Measurements from ENCODE around the gene GNAQ. TPM values are rescaled to one million over a fixed set of nuclear protein-coding genes. Genes with fewer than 3 reads are reported as not detected.

GNAQ gene
- total RNA-seq (10 to 100 TPM; 50.7 to 57.2 TPM), polyA plus RNA-seq (10 to 100 TPM in 1 of 2 donors, 1 to 10 TPM in 1; 6.9 to 18.4 TPM)

- peaks cover 69% of the 10 kb centered on the region for H3K4me1 ChIP-seq (ENCODE audit: insufficient read depth, low read length)
- ChIA-PET POLR2A (ENCODE audit: partially characterized antibody) (interaction anchor here (0.6 to 2.7 kb wide), 19 partner anchors 10 to 1637 kb away, joined by 3 to 15 read pairs (median 3); partner anchors contain the start of gene RFK), CTCF (ENCODE audit: partially characterized antibody) (interaction anchor here (0.9 to 5.9 kb wide), 5 partner anchors 56 to 575 kb away, joined by 3 to 129 read pairs (median 3); no protein-coding TSS in a partner anchor)
- H3K27ac ChIP-seq (ENCODE audit: low read depth, low read length) = peak within 1 kb of the TSS; percentile 69
- H3K4me1 Mint-ChIP-seq = peaks cover 45 to 74% (median 58%) of the 10 kb centered on the region in 4 donors
- no peaks in the 10 kb centered on the region for H3K36me3 ChIP-seq (ENCODE audit: insufficient read depth, low read length)
- no peaks in the 10 kb centered on the region for H3K9me3 ChIP-seq (ENCODE audit: control insufficient read depth in 1 of 2, low read length in 2 of 2)
- peak within 1 kb of the TSS; percentile 43 to 86 for H3K4me3 ChIP-seq (ENCODE audit: low read length in 2 of 2)
- no peaks in the 10 kb centered on the region for H3K27me3 ChIP-seq (ENCODE audit: insufficient read depth, low read length)
- H3K4me3 Mint-ChIP-seq = peak within 1 kb of the TSS; percentile 93 to 98 (median 94)
- intact Hi-C loops (cut with micrococcal nuclease) = loop anchor here (5.0 to 10.0 kb wide), 2 partner anchors 124 to 367 kb away; no protein-coding TSS in a partner anchor
- H3K27me3 Mint-ChIP-seq = no peaks in the 10 kb centered on the region
- peak within 1 kb of the TSS; percentile 88 to 99 (median 95) for H3K27ac Mint-ChIP-seq
- H3K36me3 Mint-ChIP-seq = peaks cover 0 to 19% of the 10 kb centered on the region in 2 donors
- DNase-seq = peak in 2 of 5 donors; percentile 54
- H3K9me3 Mint-ChIP-seq = peaks cover 0 to 5% (median 0%) of the 10 kb centered on the region in 8 donors
Observed at GRCh38 chr9:78031444-78031892, at the start of gene GNAQ. GNAQ (minus strand) TSS chr9:78031811; CDS start chr9:78031235, 576 bp downstream.

DNA sequence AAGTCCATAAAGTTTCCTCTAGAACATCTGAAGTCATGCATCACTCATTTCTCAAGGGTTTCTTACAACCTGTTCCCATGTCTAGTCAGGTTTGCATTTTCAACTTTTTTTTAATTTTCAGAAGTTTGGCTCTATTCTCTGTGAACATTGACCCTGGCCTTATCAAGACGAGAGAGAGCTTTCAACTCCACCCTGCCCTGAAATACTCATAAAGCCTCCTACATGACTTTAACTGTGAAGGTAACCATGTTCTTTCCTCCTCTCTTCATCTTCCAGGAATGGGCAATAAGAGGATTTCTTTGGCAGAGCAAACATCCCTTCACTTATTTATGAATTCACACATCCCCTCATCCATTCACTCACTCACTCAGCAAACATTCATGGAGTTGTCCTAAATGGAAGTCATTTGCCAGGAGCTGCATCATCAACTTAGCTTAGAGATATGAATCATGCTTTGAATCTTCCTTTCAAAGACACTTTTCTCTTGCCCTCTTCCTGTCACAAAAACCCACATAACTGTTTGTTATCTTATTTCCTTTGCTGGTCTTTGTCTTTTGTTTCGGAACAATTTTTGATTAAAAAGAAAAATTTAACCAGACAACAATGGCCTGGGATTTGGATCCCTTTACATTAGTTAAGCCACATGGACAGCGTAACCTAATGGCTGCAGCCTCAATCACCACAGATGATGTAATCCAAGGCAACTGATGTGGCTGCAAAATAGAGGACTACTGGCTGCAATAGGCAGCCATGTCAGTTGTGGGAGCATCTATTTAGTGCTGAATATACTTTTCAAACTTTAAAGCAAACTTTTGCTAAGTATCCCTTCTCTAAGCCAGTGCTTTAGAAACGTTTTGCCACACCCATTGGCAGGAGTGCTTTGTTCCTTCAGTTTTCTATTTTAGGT lies 43.0 kb upstream of the GNAQ start:
- Histone ChIP-seq H3K27me3 (ENCODE audit: insufficient read depth, low read length) (no peaks in the 10 kb centered on the region), H3K4me1 (ENCODE audit: insufficient read depth, low read length) (peaks cover 40% of the 10 kb centered on the region), H3K36me3 (ENCODE audit: insufficient read depth, low read length) (no peaks in the 10 kb centered on the region), H3K27ac (ENCODE audit: low read depth, low read length) (peak overlapping the region; percentile 7), H3K9me3 (ENCODE audit: control insufficient read depth in 1 of 2, low read length in 2 of 2) (no peaks in the 10 kb centered on the region), H3K4me3 (ENCODE audit: low read length in 2 of 2) (peak overlapping the region in 1 of 2 donors; percentile 44)
- peaks cover 0 to 29% (median 16%) of the 10 kb centered on the region in 8 donors for H3K9me3 Mint-ChIP-seq
- intact Hi-C loops (cut with micrococcal nuclease) = loop anchor here (1.0 to 2.0 kb wide), 4 partner anchors 20 to 46 kb away; no protein-coding TSS in a partner anchor
- H3K27ac Mint-ChIP-seq = peak overlapping the region; percentile 80 to 96 (median 91)
- POLR2A ChIA-PET (ENCODE audit: partially characterized antibody) = interaction anchor here (0.8 to 3.1 kb wide), 13 partner anchors 21 to 162 kb away, joined by 3 to 14 read pairs (median 5); partner anchors contain the start of genes CEP78 and GNAQ
- CTCF ChIA-PET (ENCODE audit: partially characterized antibody) = interaction anchor here (1.0 to 5.4 kb wide), 6 partner anchors 21 to 136 kb away, joined by 3 to 34 read pairs (median 4); no protein-coding TSS in a partner anchor
- H3K36me3 Mint-ChIP-seq = peaks cover 3 to 9% of the 10 kb centered on the region in 2 donors
- H3K4me1 Mint-ChIP-seq = peaks cover 45 to 60% (median 54%) of the 10 kb centered on the region in 4 donors
- peak; percentile 31 to 55 (median 48) for DNase-seq
- H3K27me3 Mint-ChIP-seq = no peaks in the 10 kb centered on the region
- H3K4me3 Mint-ChIP-seq = peak overlapping the region; percentile 62 to 89 (median 80)

GRCh38 chr9:78073722-78074121 lies 42.1 kb upstream of the GNAQ start:
- peaks cover 3 to 9% of the 10 kb centered on the region in 2 donors for H3K36me3 Mint-ChIP-seq
- CTCF ChIA-PET (ENCODE audit: partially characterized antibody) = interaction anchor here (1.2 to 5.4 kb wide), 7 partner anchors 20 to 137 kb away, joined by 3 to 34 read pairs (median 6); no protein-coding TSS in a partner anchor
- Histone ChIP-seq H3K27ac (ENCODE audit: low read depth, low read length) (no peak overlapping the region), H3K4me3 (ENCODE audit: low read length in 2 of 2) (no peak overlapping the region), H3K9me3 (ENCODE audit: control insufficient read depth in 1 of 2, low read length in 2 of 2) (no peaks in the 10 kb centered on the region), H3K36me3 (ENCODE audit: insufficient read depth, low read length) (no peaks in the 10 kb centered on the region), H3K4me1 (ENCODE audit: insufficient read depth, low read length) (peaks cover 40% of the 10 kb centered on the region), H3K27me3 (ENCODE audit: insufficient read depth, low read length) (no peaks in the 10 kb centered on the region)
- intact Hi-C loops (cut with micrococcal nuclease) = loop anchor here (1.0 to 2.0 kb wide), 4 partner anchors 19 to 47 kb away; no protein-coding TSS in a partner anchor
- H3K4me3 Mint-ChIP-seq = peak overlapping the region in 7 of 8 donors; percentile 76 to 89 (median 81)
- H3K27ac Mint-ChIP-seq = peak overlapping the region; percentile 80 to 96 (median 91)
- H3K4me1 Mint-ChIP-seq = peaks cover 45 to 60% (median 54%) of the 10 kb centered on the region in 4 donors
- H3K9me3 Mint-ChIP-seq = peaks cover 0 to 22% (median 13%) of the 10 kb centered on the region in 8 donors
- no peaks in the 10 kb centered on the region for H3K27me3 Mint-ChIP-seq
- POLR2A ChIA-PET (ENCODE audit: partially characterized antibody) = interaction anchor here (0.8 to 3.1 kb wide), 10 partner anchors 20 to 137 kb away, joined by 3 to 14 read pairs (median 5); partner anchors contain the start of gene GNAQ
- DNase-seq = no peak

- intact Hi-C loops (cut with micrococcal nuclease) = no loop called here
- CTCF ChIA-PET (ENCODE audit: partially characterized antibody) = interaction anchor here (0.9 to 5.4 kb wide), 7 partner anchors 18 to 616 kb away, joined by 3 to 34 read pairs (median 5); no protein-coding TSS in a partner anchor
- peaks cover 45 to 58% (median 53%) of the 10 kb centered on the region in 4 donors for H3K4me1 Mint-ChIP-seq
Observed at GRCh38 chr9:78072586-78073199, 41.1 kb upstream of the GNAQ start.

GRCh38 chr9:78070521-78070920 lies 38.9 kb upstream of the GNAQ start:
- intact Hi-C loops (cut with micrococcal nuclease) = no loop called here
- no peaks in the 10 kb centered on the region for H3K9me3 ChIP-seq (ENCODE audit: control insufficient read depth in 1 of 2, low read length in 2 of 2)

More at GRCh38 chr9:78072586-78073199, 41.1 kb upstream of the GNAQ start:
- DNase-seq = no peak
- H3K27me3 ChIP-seq (ENCODE audit: insufficient read depth, low read length) = no peaks in the 10 kb centered on the region
- H3K36me3 Mint-ChIP-seq = peaks cover 0 to 5% of the 10 kb centered on the region in 2 donors
- H3K4me1 ChIP-seq (ENCODE audit: insufficient read depth, low read length) = peaks cover 40% of the 10 kb centered on the region
- peaks cover 0 to 14% (median 5%) of the 10 kb centered on the region in 8 donors for H3K9me3 Mint-ChIP-seq
- H3K27ac Mint-ChIP-seq = peak overlapping the region; percentile 34 to 95 (median 80)
- POLR2A ChIA-PET (ENCODE audit: partially characterized antibody) = interaction anchor here (1.7 to 2.4 kb wide), 3 partner anchors 34 to 128 kb away, joined by 5 to 7 read pairs (median 7); no protein-coding TSS in a partner anchor
- no peak overlapping the region for H3K27ac ChIP-seq (ENCODE audit: low read depth, low read length)
- no peaks in the 10 kb centered on the region for H3K27me3 Mint-ChIP-seq
- H3K4me3 Mint-ChIP-seq = peak overlapping the region in 3 of 8 donors; percentile 1 to 48 (median 19)
- no peak overlapping the region for H3K4me3 ChIP-seq (ENCODE audit: low read length in 2 of 2)
- H3K9me3 ChIP-seq (ENCODE audit: control insufficient read depth in 1 of 2, low read length in 2 of 2) = no peaks in the 10 kb centered on the region
- H3K36me3 ChIP-seq (ENCODE audit: insufficient read depth, low read length) = no peaks in the 10 kb centered on the region

GRCh38 chr9:78064075-78064474 lies 32.5 kb upstream of the GNAQ start:
- no peaks in the 10 kb centered on the region for H3K9me3 ChIP-seq (ENCODE audit: control insufficient read depth in 1 of 2, low read length in 2 of 2)
- Mint-ChIP-seq H3K27ac (no peak overlapping the region), H3K4me1 (peaks cover 0 to 17% (median 8%) of the 10 kb centered on the region in 4 donors), H3K9me3 (peaks cover 0 to 8% (median 2%) of the 10 kb centered on the region in 8 donors), H3K4me3 (no peak overlapping the region), H3K36me3 (peaks cover 3% of the 10 kb centered on the region in 2 donors), H3K27me3 (no peaks in the 10 kb centered on the region)
- POLR2A ChIA-PET (ENCODE audit: partially characterized antibody) = no interaction called here
- no peak overlapping the region for H3K27ac ChIP-seq (ENCODE audit: low read depth, low read length)
- CTCF ChIA-PET (ENCODE audit: partially characterized antibody) = interaction anchor here (1.3 kb wide), 1 partner anchor 9 kb away, joined by 3 read pairs; no protein-coding TSS in a partner anchor
- intact Hi-C loops (cut with micrococcal nuclease) = no loop called here
- H3K36me3 ChIP-seq (ENCODE audit: insufficient read depth, low read length) = no peaks in the 10 kb centered on the region
- H3K4me1 ChIP-seq (ENCODE audit: insufficient read depth, low read length) = no peaks in the 10 kb centered on the region
- no peaks in the 10 kb centered on the region for H3K27me3 ChIP-seq (ENCODE audit: insufficient read depth, low read length)
- H3K4me3 ChIP-seq (ENCODE audit: low read length in 2 of 2) = no peak overlapping the region
- DNase-seq = no peak

More at GRCh38 chr9:78070521-78070920, 38.9 kb upstream of the GNAQ start:
- Mint-ChIP-seq H3K36me3 (peaks cover 3% of the 10 kb centered on the region in 2 donors), H3K27ac (no peak overlapping the region), H3K9me3 (peaks cover 0 to 6% (median 0%) of the 10 kb centered on the region in 8 donors), H3K27me3 (no peaks in the 10 kb centered on the region), H3K4me1 (peaks cover 33 to 40% (median 35%) of the 10 kb centered on the region in 4 donors), H3K4me3 (no peak overlapping the region)
- no peaks in the 10 kb centered on the region for H3K27me3 ChIP-seq (ENCODE audit: insufficient read depth, low read length)
- no peak overlapping the region for H3K4me3 ChIP-seq (ENCODE audit: low read length in 2 of 2)
- CTCF ChIA-PET (ENCODE audit: partially characterized antibody) = interaction anchor here (0.8 kb wide), 1 partner anchor 144 kb away, joined by 3 read pairs; no protein-coding TSS in a partner anchor
- H3K36me3 ChIP-seq (ENCODE audit: insufficient read depth, low read length) = no peaks in the 10 kb centered on the region
- peaks cover 33% of the 10 kb centered on the region for H3K4me1 ChIP-seq (ENCODE audit: insufficient read depth, low read length)
- DNase-seq = no peak
- no peak overlapping the region for H3K27ac ChIP-seq (ENCODE audit: low read depth, low read length)
- POLR2A ChIA-PET (ENCODE audit: partially characterized antibody) = no interaction called here
